ENCODE results near the gene LDLRAD3. TPM values are rescaled to one million over a fixed set of nuclear protein-coding genes. Genes with fewer than 3 reads are reported as not detected.

Gene LDLRAD3
- total RNA-seq, 1 donor from 2014 or later = 21.6 TPM

DNA sequence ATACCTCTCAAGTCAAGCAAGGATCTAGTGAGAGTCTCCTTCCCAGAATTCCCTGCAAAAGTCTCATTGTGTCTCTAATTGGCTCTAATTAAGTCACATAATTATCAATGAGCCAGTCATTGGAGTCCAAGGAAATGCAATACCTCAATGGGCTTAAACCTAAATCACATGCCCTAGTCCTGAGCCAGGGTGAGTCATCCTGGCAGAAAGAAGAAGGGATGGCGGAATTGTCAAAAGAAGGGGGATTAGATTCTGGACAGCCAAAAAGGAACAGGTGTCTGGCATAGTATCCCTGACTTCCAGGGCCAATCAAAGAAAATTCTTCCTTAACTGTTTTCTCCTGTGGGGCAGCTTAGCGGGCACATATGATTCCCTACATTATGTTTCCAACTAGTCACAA, 25.1 kb upstream of the LDLRAD3 start:
- no peaks in the 10 kb centered on the region for H3K9me3 ChIP-seq
- H3K4me3 ChIP-seq = no peak overlapping the region
- no peaks in the 10 kb centered on the region for H3K4me1 ChIP-seq
- H3K36me3 ChIP-seq = no peaks in the 10 kb centered on the region
- intact Hi-C loops (cut with DNase I) = no loop called here
- H3K27ac ChIP-seq = no peak overlapping the region
- TF ChIP-seq, protein P1, sequence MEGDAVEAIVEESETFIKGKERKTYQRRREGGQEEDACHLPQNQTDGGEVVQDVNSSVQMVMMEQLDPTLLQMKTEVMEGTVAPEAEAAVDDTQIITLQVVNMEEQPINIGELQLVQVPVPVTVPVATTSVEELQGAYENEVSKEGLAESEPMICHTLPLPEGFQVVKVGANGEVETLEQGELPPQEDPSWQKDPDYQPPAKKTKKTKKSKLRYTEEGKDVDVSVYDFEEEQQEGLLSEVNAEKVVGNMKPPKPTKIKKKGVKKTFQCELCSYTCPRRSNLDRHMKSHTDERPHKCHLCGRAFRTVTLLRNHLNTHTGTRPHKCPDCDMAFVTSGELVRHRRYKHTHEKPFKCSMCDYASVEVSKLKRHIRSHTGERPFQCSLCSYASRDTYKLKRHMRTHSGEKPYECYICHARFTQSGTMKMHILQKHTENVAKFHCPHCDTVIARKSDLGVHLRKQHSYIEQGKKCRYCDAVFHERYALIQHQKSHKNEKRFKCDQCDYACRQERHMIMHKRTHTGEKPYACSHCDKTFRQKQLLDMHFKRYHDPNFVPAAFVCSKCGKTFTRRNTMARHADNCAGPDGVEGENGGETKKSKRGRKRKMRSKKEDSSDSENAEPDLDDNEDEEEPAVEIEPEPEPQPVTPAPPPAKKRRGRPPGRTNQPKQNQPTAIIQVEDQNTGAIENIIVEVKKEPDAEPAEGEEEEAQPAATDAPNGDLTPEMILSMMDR (IDR thresholded peaks at IDR 0.05) = no peak
- no peak for DNase-seq (ENCODE audit: low spot score in 2 of 2)
- no peaks in the 10 kb centered on the region for H3K27me3 ChIP-seq

DNA sequence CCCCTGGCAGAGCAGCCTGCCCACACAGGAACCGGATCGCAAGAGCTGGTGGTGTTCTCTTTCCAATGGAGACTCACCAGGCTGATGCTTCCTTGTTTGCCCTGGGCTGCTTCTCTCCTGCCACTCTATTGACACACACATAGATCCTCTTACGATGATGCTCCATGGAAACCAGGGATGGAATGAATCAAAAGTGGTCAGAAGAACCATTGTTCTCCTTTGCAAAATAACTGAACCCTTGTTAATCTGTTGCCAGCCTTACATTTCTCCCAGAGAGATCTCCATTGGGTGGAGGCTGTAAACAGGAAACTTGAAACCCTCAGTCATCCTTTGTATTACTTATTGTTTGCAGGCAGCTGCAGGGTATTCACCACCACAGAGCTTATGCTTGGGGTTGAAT, 24.6 kb upstream of the LDLRAD3 start:
- intact Hi-C loops (cut with DNase I) = no loop called here
- H3K27ac ChIP-seq = no peak overlapping the region

DNA sequence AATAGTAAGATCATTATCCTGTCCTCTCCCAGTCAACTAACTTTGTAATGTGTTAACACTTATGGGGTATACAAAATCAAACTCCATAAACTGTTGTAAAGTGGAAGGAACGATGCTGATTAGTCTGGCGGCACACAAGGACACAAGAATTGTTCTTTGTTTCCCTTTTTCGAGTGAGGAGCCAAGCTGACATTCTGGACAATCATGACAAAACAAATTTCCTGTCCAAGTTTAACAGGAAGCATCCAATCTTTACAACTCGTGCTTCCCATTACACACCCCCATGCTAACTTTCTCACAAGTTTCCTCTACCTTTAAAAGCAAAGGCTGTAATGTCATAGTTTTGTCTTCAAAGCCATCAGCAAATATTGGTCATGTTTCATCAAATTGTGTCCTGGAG, 20.4 kb upstream of the LDLRAD3 start:
- no peaks in the 10 kb centered on the region for H3K36me3 ChIP-seq
- TF ChIP-seq, protein P1 (IDR thresholded peaks at IDR 0.05) = no peak
- no peaks in the 10 kb centered on the region for H3K27me3 ChIP-seq
- intact Hi-C loops (cut with DNase I) = no loop called here
- DNase-seq (ENCODE audit: low spot score in 2 of 2) = no peak
- H3K9me3 ChIP-seq = no peaks in the 10 kb centered on the region
- no peak overlapping the region for H3K27ac ChIP-seq
- no peak overlapping the region for H3K4me3 ChIP-seq
- H3K4me1 ChIP-seq = peaks cover 2 to 3% of the 10 kb centered on the region in 2 donors

More for the DNA sequence above, 24.6 kb upstream of the LDLRAD3 start:
- Histone ChIP-seq H3K9me3 (no peaks in the 10 kb centered on the region), H3K27me3 (no peaks in the 10 kb centered on the region), H3K4me1 (no peaks in the 10 kb centered on the region), H3K36me3 (no peaks in the 10 kb centered on the region), H3K4me3 (no peak overlapping the region)
- no peak for DNase-seq (ENCODE audit: low spot score in 2 of 2)
- TF ChIP-seq, protein P1 (IDR thresholded peaks at IDR 0.05) = no peak

DNA sequence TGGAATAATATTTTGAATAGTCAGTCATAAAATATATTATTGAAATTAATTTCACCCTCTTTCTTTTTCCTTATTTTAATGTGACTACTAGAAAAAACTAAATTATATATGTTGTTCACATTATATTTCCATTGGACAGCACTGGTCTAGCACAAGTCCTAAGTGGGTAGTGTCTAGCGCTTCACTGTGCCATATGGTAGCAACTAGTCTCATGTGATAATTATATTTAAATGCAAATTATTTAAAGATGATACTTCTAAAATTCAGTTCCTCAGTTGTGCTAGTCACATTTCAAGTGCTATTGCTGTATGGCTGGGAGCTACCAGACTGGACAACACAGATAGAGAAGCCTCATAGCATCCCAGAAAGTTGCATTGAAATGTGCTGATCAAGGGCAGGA, 19.1 kb upstream of the LDLRAD3 start:
- no peaks in the 10 kb centered on the region for H3K9me3 ChIP-seq
- H3K4me3 ChIP-seq = no peak overlapping the region
- H3K4me1 ChIP-seq = peaks cover 2 to 3% of the 10 kb centered on the region in 2 donors
- TF ChIP-seq, protein P1 (IDR thresholded peaks at IDR 0.05) = no peak
- no peak for DNase-seq (ENCODE audit: low spot score in 2 of 2)
- H3K27me3 ChIP-seq = no peaks in the 10 kb centered on the region
- intact Hi-C loops (cut with DNase I) = no loop called here
- no peak overlapping the region for H3K27ac ChIP-seq
- no peaks in the 10 kb centered on the region for H3K36me3 ChIP-seq

DNA sequence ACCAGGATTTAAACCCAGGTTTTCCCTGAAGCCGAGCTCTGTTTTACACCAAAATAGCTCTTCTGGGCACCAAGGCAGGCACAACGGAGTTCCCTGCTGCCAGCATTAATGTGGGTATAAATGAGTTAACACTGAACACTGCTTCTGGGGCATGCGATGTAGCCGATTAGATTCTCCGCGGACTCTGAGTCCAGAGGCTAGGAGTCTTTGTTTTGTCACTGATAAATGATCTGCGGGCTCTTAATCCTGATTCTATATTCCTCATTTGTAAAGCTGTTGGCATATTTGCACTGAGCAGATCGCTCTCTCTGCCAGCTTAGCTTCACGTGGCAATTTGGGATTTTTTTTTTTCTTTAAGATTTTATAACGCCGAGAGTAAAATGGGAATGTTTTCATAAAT, 16.8 kb upstream of the LDLRAD3 start:
- H3K9me3 ChIP-seq = no peaks in the 10 kb centered on the region
- peaks cover 2 to 3% of the 10 kb centered on the region in 2 donors for H3K4me1 ChIP-seq
- H3K36me3 ChIP-seq = no peaks in the 10 kb centered on the region
- intact Hi-C loops (cut with DNase I) = no loop called here
- DNase-seq (ENCODE audit: low spot score in 2 of 2) = no peak
- peak overlapping the region in 1 of 2 donors; percentile 28 for H3K4me3 ChIP-seq
- TF ChIP-seq, protein P1 (IDR thresholded peaks at IDR 0.05) = no peak
- H3K27ac ChIP-seq = no peak overlapping the region
- H3K27me3 ChIP-seq = no peaks in the 10 kb centered on the region

DNA sequence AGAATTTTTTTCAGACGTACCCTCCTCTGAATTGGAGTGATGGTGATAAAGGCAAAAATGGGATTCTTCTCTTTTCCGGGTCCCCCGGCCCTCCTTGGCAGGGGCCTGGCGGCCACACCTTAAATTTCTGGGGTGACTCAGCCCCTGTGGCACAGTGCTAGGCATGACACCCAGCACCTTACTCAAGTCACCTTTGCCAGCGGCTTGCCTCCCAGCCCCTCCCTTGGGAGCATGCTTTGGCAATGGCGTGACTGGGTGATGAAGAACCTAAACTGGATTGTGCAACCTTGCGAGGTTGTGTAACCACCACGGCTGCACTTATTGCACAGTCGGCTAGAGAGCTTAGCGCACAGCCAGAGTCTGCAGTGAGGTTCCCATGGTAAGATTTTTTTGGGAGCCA, 16.2 kb upstream of the LDLRAD3 start:
- Histone ChIP-seq H3K4me3 (peak overlapping the region in 1 of 2 donors; percentile 28), H3K27me3 (no peaks in the 10 kb centered on the region), H3K27ac (no peak overlapping the region), H3K4me1 (peaks cover 2 to 3% of the 10 kb centered on the region in 2 donors), H3K9me3 (no peaks in the 10 kb centered on the region), H3K36me3 (no peaks in the 10 kb centered on the region)
- peak; percentile 16 to 77 for DNase-seq (ENCODE audit: low spot score in 2 of 2)
- intact Hi-C loops (cut with DNase I) = no loop called here
- TF ChIP-seq, protein P1 (IDR thresholded peaks at IDR 0.05) = no peak
